ENCODE measurements around the gene ASH1L. TPM values are rescaled to one million over a fixed set of nuclear protein-coding genes. Genes with fewer than 3 reads are reported as not detected.
"Not testable (repeated sequence)": the region's sequence is repeated elsewhere in the genome, so short reads cannot be mapped to it uniquely, and the experiment has no call there.

ASH1L gene
- total and polyA plus RNA-seq, 8 donors, result 42.3 to 55.4 (median 49.9) TPM

GRCh38 chr1:155583846-155584245 lies 21.2 kb upstream of the ASH1L start:
- H3K9me3 ChIP-seq; H3K4me3 ChIP-seq; H3K36me3 ChIP-seq; intact Hi-C loops (cut with DNase I); H3K27me3 ChIP-seq; DNase-seq; ATAC-seq; H3K27ac ChIP-seq; H3K4me1 ChIP-seq: not testable (repeated sequence)

- H3K27me3 ChIP-seq; H3K9me3 ChIP-seq; DNase-seq; H3K27ac ChIP-seq; intact Hi-C loops (cut with DNase I); ATAC-seq; H3K4me3 ChIP-seq; H3K4me1 ChIP-seq; H3K36me3 ChIP-seq: not testable (repeated sequence)
These were observed 13.0 kb upstream of the ASH1L start for GRCh38 chr1:155575608-155576007.

GRCh38 chr1:155574077-155574476 lies 11.5 kb upstream of the ASH1L start:
- TF ChIP-seq CTCF (IDR thresholded peaks at IDR 0.05), result no peak
- peaks cover 0 to 3% of the 10 kb centered on the region in 2 donors for H3K36me3 ChIP-seq
- intact Hi-C loops (cut with DNase I), result no loop called here
- H3K4me3 ChIP-seq, result no peak overlapping the region
- no peaks in the 10 kb centered on the region for H3K9me3 ChIP-seq
- no peaks in the 10 kb centered on the region for H3K27me3 ChIP-seq
- ATAC-seq (no peak), DNase-seq (no peak)
- peaks cover 0 to 4% of the 10 kb centered on the region in 2 donors for H3K4me1 ChIP-seq
- H3K27ac ChIP-seq, result no peak overlapping the region

GRCh38 chr1:155570593-155570990 lies 8.0 kb upstream of the ASH1L start:
- no peak for ATAC-seq
- no peak for TF ChIP-seq CTCF (IDR thresholded peaks at IDR 0.05)
- H3K36me3 ChIP-seq, result peaks cover 0 to 17% of the 10 kb centered on the region in 2 donors
- no peak overlapping the region for H3K27ac ChIP-seq
- H3K4me1 ChIP-seq, result peaks cover 0 to 4% of the 10 kb centered on the region in 2 donors
- no peaks in the 10 kb centered on the region for H3K27me3 ChIP-seq
- intact Hi-C loops (cut with DNase I), result no loop called here
- DNase-seq, result no peak
- no peak overlapping the region for H3K4me3 ChIP-seq
- no peaks in the 10 kb centered on the region for H3K9me3 ChIP-seq

- TF ChIP-seq CTCF (IDR thresholded peaks at IDR 0.05), result no peak
These were observed 7.5 kb upstream of the ASH1L start for GRCh38 chr1:155569988-155570592.

GRCh38 chr1:155563377-155564022 lies 897 bp upstream of the ASH1L start:
- peak; percentile 2 for ATAC-seq
- Histone ChIP-seq H3K4me1 (peaks cover 14 to 40% of the 10 kb centered on the region in 2 donors), H3K36me3 (peaks cover 0 to 14% of the 10 kb centered on the region in 2 donors), H3K4me3 (peak overlapping the region; percentile 82 to 92), H3K27ac (peak overlapping the region; percentile 98)
- DNase-seq; H3K27me3 ChIP-seq; intact Hi-C loops (cut with DNase I); H3K9me3 ChIP-seq: not testable (repeated sequence)

More at GRCh38 chr1:155569988-155570592, 7.5 kb upstream of the ASH1L start:
- Histone ChIP-seq H3K4me1 (peaks cover 0 to 9% of the 10 kb centered on the region in 2 donors), H3K27me3 (no peaks in the 10 kb centered on the region), H3K27ac (no peak overlapping the region), H3K9me3 (no peaks in the 10 kb centered on the region), H3K4me3 (no peak overlapping the region), H3K36me3 (peaks cover 0 to 17% of the 10 kb centered on the region in 2 donors)
- no peak for ATAC-seq
- no peak for DNase-seq
- intact Hi-C loops (cut with DNase I), result no loop called here

GRCh38 chr1:155561779-155562580 lies 623 bp downstream of the ASH1L start:
- intact Hi-C loops (cut with DNase I); H3K36me3 ChIP-seq; H3K27me3 ChIP-seq; H3K9me3 ChIP-seq: not testable (repeated sequence)
- peaks cover 14 to 55% of the 10 kb centered on the region in 2 donors for H3K4me1 ChIP-seq
- H3K4me3 ChIP-seq, result peak overlapping the region; percentile 82 to 92
- peak; percentile 54 for ATAC-seq
- DNase-seq, result peak in 3 of 4 donors; percentile 19 to 88 (median 49)
- H3K27ac ChIP-seq, result peak overlapping the region; percentile 98
